GM19463 (cell line): ENCODE measurements around the gene ASB5.
A peak's percentile ranks its signal among the peaks of the same experiment; 100 is the strongest.
"Not testable (repeated sequence)": the region's sequence is repeated elsewhere in the genome, so short reads cannot be mapped to it uniquely, and the experiment has no call there.

Experiments used
- ATAC-seq: cut with Tn5 transposase; IDR thresholded peaks from one replicate; pipeline ENCODE4 v1.9.1; 2021; ENCODE audit warnings: mild to moderate bottlenecking, moderate library complexity; ENCODE audit not compliant: unreplicated experiment

ASB5 gene

GRCh38 chr4:176226736-176227135 lies 42.3 kb downstream of the ASB5 start:
- ATAC-seq = no peak

GRCh38 chr4:176223561-176223960 lies 45.5 kb downstream of the ASB5 start:
- no peak for ATAC-seq

GRCh38 chr4:176222149-176222548 lies 46.9 kb downstream of the ASB5 start:
- ATAC-seq = no peak

- ATAC-seq = no peak
Observed at GRCh38 chr4:176217510-176217909, 51.5 kb downstream of the ASB5 start.

- not testable (repeated sequence) for ATAC-seq
Observed at GRCh38 chr4:176212351-176212750, 56.7 kb downstream of the ASB5 start.

- ATAC-seq = no peak
Observed at GRCh38 chr4:176210579-176211296, 58.3 kb downstream of the ASB5 start.

GRCh38 chr4:176210101-176210500 lies 58.9 kb downstream of the ASB5 start:
- ATAC-seq = no peak

GRCh38 chr4:176209535-176209934 lies 59.5 kb downstream of the ASB5 start:
- no peak for ATAC-seq

GRCh38 chr4:176207839-176208238 lies 61.2 kb downstream of the ASB5 start:
- no peak for ATAC-seq

- no peak for ATAC-seq
Observed at GRCh38 chr4:176205299-176205698, 63.7 kb downstream of the ASB5 start.

- no peak for ATAC-seq
Observed at GRCh38 chr4:176198316-176198903, 70.6 kb downstream of the ASB5 start.

GRCh38 chr4:176195184-176195978 lies 73.6 kb downstream of the ASB5 start, which contains the start of gene SPATA4:
TSS of gene SPATA4 (minus strand) at chr4:176195585. CDS start at chr4:176195562, 23 bp downstream.
- ATAC-seq = peak; percentile 97

GRCh38 chr4:176193938-176194337 lies 75.1 kb downstream of the ASB5 start:
- ATAC-seq = no peak

- ATAC-seq = no peak
Observed at GRCh38 chr4:176193126-176193525, 75.9 kb downstream of the ASB5 start.

GRCh38 chr4:176191974-176192373 lies 77.0 kb downstream of the ASB5 start:
- no peak for ATAC-seq

- ATAC-seq = no peak
Observed at GRCh38 chr4:176189891-176190795, 78.9 kb downstream of the ASB5 start.

- ATAC-seq = no peak
Observed at GRCh38 chr4:176188654-176189053, 80.4 kb downstream of the ASB5 start.

- peak; percentile 51 for ATAC-seq
Observed at GRCh38 chr4:176187624-176188023, 81.4 kb downstream of the ASB5 start.

- ATAC-seq = no peak
Observed at GRCh38 chr4:176186671-176187395, 82.2 kb downstream of the ASB5 start.

GRCh38 chr4:176186067-176186466 lies 83.0 kb downstream of the ASB5 start:
- ATAC-seq = no peak
